Smooth muscle cell (in vitro differentiated cells): ENCODE measurements around the gene SHH. TPM values are rescaled to one million over a fixed set of nuclear protein-coding genes. Genes with fewer than 3 reads are reported as not detected.
A peak's percentile ranks its signal among the peaks of the same experiment; 100 is the strongest.

Experiments
- DNase-seq: peaks from one replicate; lab custom pipeline; 2025; ENCODE audit not compliant: unreplicated experiment; lab: John Stamatoyannopoulos, UW
- H2AFZ ChIP-seq: fragments of 200-600 bp; sonication (generic); 2 replicates; pipeline ENCODE4 v1.6.0; 2016; ENCODE audit warnings: antibody characterized with exemption, low read depth, mild to moderate bottlenecking
- H3F3A ChIP-seq: fragments of 200-600 bp; sonication (generic); 2 replicates; pipeline ENCODE4 v1.6.0; 2017; ENCODE audit warnings: antibody characterized with exemption, low read depth
- H3K27ac ChIP-seq: fragments of 200-600 bp; sonication (generic); 2 replicates; pipeline ENCODE4 v1.5.1; 2016; ENCODE audit warnings: low read depth, mild to moderate bottlenecking
- H3K27me3 ChIP-seq: fragments of 200-600 bp; sonication (generic); 2 replicates; pipeline ENCODE4 v1.6.1; 2016; ENCODE audit warnings: low read depth, mild to moderate bottlenecking
- H3K36me3 ChIP-seq: fragments of 200-600 bp; sonication (generic); 2 replicates; pipeline ENCODE4 v1.5.1; 2016; ENCODE audit warnings: low read depth
- H3K4me1 ChIP-seq: fragments of 200-600 bp; sonication (generic); 2 replicates; pipeline ENCODE4 v1.5.1; 2016; ENCODE audit warnings: low read depth
- H3K4me2 ChIP-seq: fragments of 200-600 bp; sonication (generic); 2 replicates; pipeline ENCODE4 v1.6.0; 2016; ENCODE audit warnings: mild to moderate bottlenecking
- H3K4me3 ChIP-seq: fragments of 200-600 bp; sonication (generic); 2 replicates; pipeline ENCODE4 v1.5.1; 2016; ENCODE audit warnings: mild to moderate bottlenecking
- H3K79me2 ChIP-seq: fragments of 200-600 bp; sonication (generic); 2 replicates; pipeline ENCODE4 v1.6.0; 2016; ENCODE audit warnings: low read depth, mild to moderate bottlenecking
- H3K9ac ChIP-seq: fragments of 200-600 bp; sonication (generic); 2 replicates; pipeline ENCODE4 v1.6.0; 2016; ENCODE audit warnings: low read depth
- H3K9me3 ChIP-seq: fragments of 200-600 bp; sonication (generic); replicated peaks from 2 replicates; pipeline ENCODE4 v1.5.1; 2016; ENCODE audit warnings: low read depth
- H4K20me1 ChIP-seq: fragments of 200-600 bp; sonication (generic); 2 replicates; pipeline ENCODE4 v1.6.0; 2016; ENCODE audit warnings: low read depth
- CTCF ChIP-seq: fragments of 200-600 bp; sonication (generic); IDR thresholded peaks from 2 replicates; pipeline ENCODE4 v1.5.1; 2017; ENCODE audit warnings: borderline replicate concordance, mild to moderate bottlenecking, antibody characterized with exemption; ENCODE audit not compliant: insufficient read depth, poor library complexity, severe bottlenecking
- WGBS: methylation state at CpG from one replicate; pipeline ENCODE4 v1.1.7; 2016; ENCODE audit warnings: low lambda C conversion rate; 5-methylcytosine and 5-hydroxymethylcytosine counted together
- polyA plus RNA-seq: library from polyadenylated mRNA; unstranded; fragments of >200 nt; fragmentation: Nextera tagmentation; extraction: Ambion mirVana; gene quantifications from 2 replicates; pipeline ENCODE4 v1.2.1, GENCODE V29; 2016
- total RNA-seq: library from RNA; depleted of rRNA; stranded (reverse); fragments of >200 nt; gene quantifications from 2 replicates; pipeline ENCODE4 v1.2.3, GENCODE V29; 2014

SHH gene
- total and polyA plus RNA-seq, 2 experiments from 2014 or later: not detected

GRCh38 chr7:155809332-155809946 is 2.8 kb downstream of the SHH start:
- H3K4me2 ChIP-seq: peak overlapping the region; percentile 83
- peaks cover 43% of the 10 kb centered on the region for H3K4me1 ChIP-seq
- H3K27me3 ChIP-seq: peaks cover 100% of the 10 kb centered on the region
- H2AFZ ChIP-seq: no peak overlapping the region
- DNase-seq: no peak
- H3K27ac ChIP-seq: no peak overlapping the region
- no peaks in the 10 kb centered on the region for H3F3A ChIP-seq
- H3K9me3 ChIP-seq: no peaks in the 10 kb centered on the region
- no peaks in the 10 kb centered on the region for H3K36me3 ChIP-seq
- no peak overlapping the region for H3K9ac ChIP-seq
- TF ChIP-seq CTCF: no peak
- H3K79me2 ChIP-seq: no peaks in the 10 kb centered on the region
- H4K20me1 ChIP-seq: no peaks in the 10 kb centered on the region
- peak overlapping the region; percentile 58 for H3K4me3 ChIP-seq
- WGBS: 1% methylated on average over 25 of the region's 43 CpGs

GRCh38 chr7:155808549-155809331 is 3.5 kb downstream of the SHH start:
- TF ChIP-seq CTCF: no peak
- Histone ChIP-seq H2AFZ (no peak overlapping the region), H3K9ac (no peak overlapping the region), H3K27ac (no peak overlapping the region), H3K79me2 (no peaks in the 10 kb centered on the region), H3K36me3 (no peaks in the 10 kb centered on the region), H3F3A (no peaks in the 10 kb centered on the region), H3K27me3 (peaks cover 100% of the 10 kb centered on the region), H3K4me2 (peak overlapping the region; percentile 83), H3K4me1 (peaks cover 47% of the 10 kb centered on the region), H4K20me1 (no peaks in the 10 kb centered on the region), H3K9me3 (no peaks in the 10 kb centered on the region), H3K4me3 (peak overlapping the region; percentile 58)
- DNase-seq: no peak
- 2% methylated on average over 54 of the region's 64 CpGs for WGBS

GRCh38 chr7:155807789-155808548 is 4.3 kb downstream of the SHH start:
- Histone ChIP-seq H4K20me1 (no peaks in the 10 kb centered on the region), H3K9ac (no peak overlapping the region), H2AFZ (no peak overlapping the region), H3K4me2 (peak overlapping the region; percentile 83), H3K27ac (no peak overlapping the region), H3K27me3 (peaks cover 100% of the 10 kb centered on the region), H3K79me2 (no peaks in the 10 kb centered on the region), H3K4me1 (peaks cover 51% of the 10 kb centered on the region), H3K4me3 (peak overlapping the region; percentile 58), H3F3A (no peaks in the 10 kb centered on the region), H3K36me3 (no peaks in the 10 kb centered on the region), H3K9me3 (no peaks in the 10 kb centered on the region)
- TF ChIP-seq CTCF: no peak
- WGBS: 12% methylated on average over 30 of the region's 33 CpGs
- DNase-seq: no peak
